ENCODE results near the gene ARID1B.

Gene ARID1B

GRCh38 chr6:157148391-157149323 lies 371.5 kb downstream of the ARID1B start:
- TF ChIP-seq CTCF (IDR thresholded peaks at IDR 0.05) = no peak
- peaks cover 30% of the 10 kb centered on the region for H3K36me3 ChIP-seq
- H3K4me3 ChIP-seq (ENCODE audit: low read depth in 1 of 2, low read length in 1 of 2) = no peak overlapping the region
- peaks cover 4 to 8% of the 10 kb centered on the region in 2 experiments for H3K4me1 ChIP-seq (ENCODE audit: control insufficient read depth in 1 of 2, insufficient read depth in 1 of 2, low read depth in 1 of 2, low read length in 1 of 2)
- no peaks in the 10 kb centered on the region for H3K9me3 ChIP-seq
- H3K27me3 ChIP-seq = no peaks in the 10 kb centered on the region
- no peak overlapping the region for H3K27ac ChIP-seq

- Histone ChIP-seq H3K27me3 (no peaks in the 10 kb centered on the region), H3K4me1 (ENCODE audit: control insufficient read depth in 1 of 2, insufficient read depth in 1 of 2, low read depth in 1 of 2, low read length in 1 of 2) (peaks cover 4 to 8% of the 10 kb centered on the region in 2 experiments), H3K36me3 (peaks cover 30% of the 10 kb centered on the region), H3K9me3 (no peaks in the 10 kb centered on the region), H3K27ac (no peak overlapping the region), H3K4me3 (ENCODE audit: low read depth in 1 of 2, low read length in 1 of 2) (no peak overlapping the region)
- no peak for TF ChIP-seq CTCF (IDR thresholded peaks at IDR 0.05)
These were observed 372.9 kb downstream of the ARID1B start for GRCh38 chr6:157150076-157150475.

- H3K4me3 ChIP-seq (ENCODE audit: low read depth in 1 of 2, low read length in 1 of 2) = no peak overlapping the region
- peaks cover 30% of the 10 kb centered on the region for H3K36me3 ChIP-seq
- no peak overlapping the region for H3K27ac ChIP-seq
- TF ChIP-seq CTCF (IDR thresholded peaks at IDR 0.05) = no peak
- H3K4me1 ChIP-seq (ENCODE audit: control insufficient read depth in 1 of 2, insufficient read depth in 1 of 2, low read depth in 1 of 2, low read length in 1 of 2) = peaks cover 4 to 8% of the 10 kb centered on the region in 2 experiments
- no peaks in the 10 kb centered on the region for H3K9me3 ChIP-seq
- H3K27me3 ChIP-seq = no peaks in the 10 kb centered on the region
These were observed 373.9 kb downstream of the ARID1B start for GRCh38 chr6:157151029-157151428.

GRCh38 chr6:157151989-157152388 lies 374.8 kb downstream of the ARID1B start:
- Histone ChIP-seq H3K9me3 (no peaks in the 10 kb centered on the region), H3K4me3 (ENCODE audit: low read depth in 1 of 2, low read length in 1 of 2) (no peak overlapping the region), H3K36me3 (peaks cover 31% of the 10 kb centered on the region), H3K4me1 (ENCODE audit: control insufficient read depth in 1 of 2, insufficient read depth in 1 of 2, low read depth in 1 of 2, low read length in 1 of 2) (peaks cover 4 to 8% of the 10 kb centered on the region in 2 experiments), H3K27ac (peak overlapping the region; percentile 47), H3K27me3 (no peaks in the 10 kb centered on the region)
- TF ChIP-seq CTCF (IDR thresholded peaks at IDR 0.05) = no peak

- Histone ChIP-seq H3K36me3 (peaks cover 37% of the 10 kb centered on the region), H3K4me3 (ENCODE audit: low read depth in 1 of 2, low read length in 1 of 2) (no peak overlapping the region), H3K27ac (no peak overlapping the region), H3K4me1 (ENCODE audit: control insufficient read depth in 1 of 2, insufficient read depth in 1 of 2, low read depth in 1 of 2, low read length in 1 of 2) (peaks cover 4 to 8% of the 10 kb centered on the region in 2 experiments), H3K9me3 (no peaks in the 10 kb centered on the region), H3K27me3 (no peaks in the 10 kb centered on the region)
- TF ChIP-seq CTCF (IDR thresholded peaks at IDR 0.05) = no peak
These were observed 375.4 kb downstream of the ARID1B start for GRCh38 chr6:157152556-157152955.

Measured in neutrophil (primary cell).